Measurements from ENCODE around the gene ABLIM2.

Gene ABLIM2

GRCh38 chr4:8157496-8157895, 1.1 kb downstream of the ABLIM2 start:
- no peak for TF ChIP-seq CTCF (IDR thresholded peaks at IDR 0.05; ENCODE audit: control insufficient read depth, extremely low read depth, insufficient read depth)
- DNase-seq (ENCODE audit: low read depth), result no peak
- no peak overlapping the region for H3K4me3 ChIP-seq (ENCODE audit: low read depth, low read length)

- no peak for TF ChIP-seq CTCF (IDR thresholded peaks at IDR 0.05; ENCODE audit: control insufficient read depth, extremely low read depth, insufficient read depth)
- no peak overlapping the region for H3K4me3 ChIP-seq (ENCODE audit: low read depth, low read length)
Measured at GRCh38 chr4:8156617-8157016, 2.0 kb downstream of the ABLIM2 start.

GRCh38 chr4:8155660-8156421, 2.8 kb downstream of the ABLIM2 start:
- no peak for TF ChIP-seq CTCF (IDR thresholded peaks at IDR 0.05; ENCODE audit: control insufficient read depth, extremely low read depth, insufficient read depth)
- H3K4me3 ChIP-seq (ENCODE audit: low read depth, low read length), result no peak overlapping the region

More at GRCh38 chr4:8156617-8157016, 2.0 kb downstream of the ABLIM2 start:
- DNase-seq (ENCODE audit: low read depth), result no peak

GRCh38 chr4:8155048-8155447, 3.6 kb downstream of the ABLIM2 start:
- no peak for DNase-seq (ENCODE audit: low read depth)
- H3K4me3 ChIP-seq (ENCODE audit: low read depth, low read length), result no peak overlapping the region
- no peak for TF ChIP-seq CTCF (IDR thresholded peaks at IDR 0.05; ENCODE audit: control insufficient read depth, extremely low read depth, insufficient read depth)

More at GRCh38 chr4:8155660-8156421, 2.8 kb downstream of the ABLIM2 start:
- DNase-seq (ENCODE audit: low read depth), result no peak

GRCh38 chr4:8153441-8153840, 5.2 kb downstream of the ABLIM2 start:
- DNase-seq (ENCODE audit: low read depth), result no peak

GRCh38 chr4:8152865-8153257, 5.8 kb downstream of the ABLIM2 start:
- H3K4me3 ChIP-seq (ENCODE audit: low read depth, low read length), result no peak overlapping the region
- no peak for DNase-seq (ENCODE audit: low read depth)
- TF ChIP-seq CTCF (IDR thresholded peaks at IDR 0.05; ENCODE audit: control insufficient read depth, extremely low read depth, insufficient read depth), result no peak

More at GRCh38 chr4:8153441-8153840, 5.2 kb downstream of the ABLIM2 start:
- TF ChIP-seq CTCF (IDR thresholded peaks at IDR 0.05; ENCODE audit: control insufficient read depth, extremely low read depth, insufficient read depth), result no peak
- no peak overlapping the region for H3K4me3 ChIP-seq (ENCODE audit: low read depth, low read length)
